ENCODE data around the gene INHBB.

Gene INHBB

GRCh38 chr2:120345608-120346007 lies 328 bp upstream of the INHBB start:
- Histone ChIP-seq H4K20me1 (ENCODE audit: insufficient read depth, low read length) (no peaks in the 10 kb centered on the region), H2AFZ (ENCODE audit: low read length) (no peak overlapping the region), H3K79me2 (ENCODE audit: low read length) (no peaks in the 10 kb centered on the region), H3F3A (ENCODE audit: insufficient read depth, low read length) (no peaks in the 10 kb centered on the region), H3K36me3 (replicated peaks; ENCODE audit: insufficient read depth, low read length) (no peaks in the 10 kb centered on the region), H3K27me3 (replicated peaks; ENCODE audit: insufficient read depth, low read length) (peaks cover 55% of the 10 kb centered on the region), H3K4me1 (ENCODE audit: low read length) (0 out of 2 replicates have a peak, but pooled peaks cover 8% of the 10 kb centered on the region), H3K4me2 (ENCODE audit: low read depth, low read length) (no peak overlapping the region), H3K9me3 (replicated peaks; ENCODE audit: insufficient read depth, low read length) (no peaks in the 10 kb centered on the region), H3K9me2 (replicated peaks; ENCODE audit: insufficient read depth, low read length) (no peaks in the 10 kb centered on the region), H3K9ac (ENCODE audit: low read length) (no peak overlapping the region), H3K27ac (ENCODE audit: low read length) (no peak overlapping the region), H3K4me3 (ENCODE audit: low read length) (no peak overlapping the region)
- no peak for DNase-seq
- no peak for TF ChIP-seq EZH2phosphoT487 (IDR thresholded peaks at IDR 0.05; ENCODE audit: low read length)
- no peak for TF ChIP-seq CTCF (IDR thresholded peaks at IDR 0.05; ENCODE audit: low read length)
- no peak for TF ChIP-seq EZH2 (optimal IDR thresholded peaks at IDR 0.05; ENCODE audit: low read depth, low read length)

GRCh38 chr2:120346667-120347358 lies 877 bp downstream of the INHBB start:
- Histone ChIP-seq H2AFZ (ENCODE audit: low read length) (no peak overlapping the region), H3F3A (ENCODE audit: insufficient read depth, low read length) (no peaks in the 10 kb centered on the region), H3K27ac (ENCODE audit: low read length) (no peak overlapping the region), H3K4me3 (ENCODE audit: low read length) (no peak overlapping the region), H3K36me3 (replicated peaks; ENCODE audit: insufficient read depth, low read length) (no peaks in the 10 kb centered on the region), H4K20me1 (ENCODE audit: insufficient read depth, low read length) (no peaks in the 10 kb centered on the region), H3K4me2 (ENCODE audit: low read depth, low read length) (no peak overlapping the region), H3K9ac (ENCODE audit: low read length) (no peak overlapping the region), H3K27me3 (replicated peaks; ENCODE audit: insufficient read depth, low read length) (peaks cover 67% of the 10 kb centered on the region), H3K79me2 (ENCODE audit: low read length) (no peaks in the 10 kb centered on the region), H3K9me3 (replicated peaks; ENCODE audit: insufficient read depth, low read length) (no peaks in the 10 kb centered on the region), H3K4me1 (ENCODE audit: low read length) (0 out of 2 replicates have a peak, but pooled peaks cover 8% of the 10 kb centered on the region), H3K9me2 (replicated peaks; ENCODE audit: insufficient read depth, low read length) (no peaks in the 10 kb centered on the region)
- no peak for TF ChIP-seq EZH2phosphoT487 (IDR thresholded peaks at IDR 0.05; ENCODE audit: low read length)
- DNase-seq = no peak

- Histone ChIP-seq H3K4me2 (ENCODE audit: low read depth, low read length) (no peak overlapping the region), H3K79me2 (ENCODE audit: low read length) (no peaks in the 10 kb centered on the region), H3K4me3 (ENCODE audit: low read length) (no peak overlapping the region), H3K27me3 (replicated peaks; ENCODE audit: insufficient read depth, low read length) (peaks cover 62% of the 10 kb centered on the region), H3K4me1 (ENCODE audit: low read length) (0 out of 2 replicates have a peak, but pooled peaks cover 8% of the 10 kb centered on the region), H2AFZ (ENCODE audit: low read length) (no peak overlapping the region), H3K36me3 (replicated peaks; ENCODE audit: insufficient read depth, low read length) (no peaks in the 10 kb centered on the region), H3F3A (ENCODE audit: insufficient read depth, low read length) (no peaks in the 10 kb centered on the region), H3K9ac (ENCODE audit: low read length) (no peak overlapping the region), H3K27ac (ENCODE audit: low read length) (no peak overlapping the region), H3K9me3 (replicated peaks; ENCODE audit: insufficient read depth, low read length) (no peaks in the 10 kb centered on the region), H3K9me2 (replicated peaks; ENCODE audit: insufficient read depth, low read length) (no peaks in the 10 kb centered on the region), H4K20me1 (ENCODE audit: insufficient read depth, low read length) (no peaks in the 10 kb centered on the region)
- no peak for TF ChIP-seq EZH2 (optimal IDR thresholded peaks at IDR 0.05; ENCODE audit: low read depth, low read length)
- no peak for TF ChIP-seq CTCF (IDR thresholded peaks at IDR 0.05; ENCODE audit: low read length)
- TF ChIP-seq EZH2phosphoT487 (IDR thresholded peaks at IDR 0.05; ENCODE audit: low read length) = no peak
- DNase-seq = no peak
These were observed 1.6 kb downstream of the INHBB start for GRCh38 chr2:120347396-120348060.
